ENCODE data around the gene SLC9C1.

The SLC9C1 gene

GRCh38 chr3:112114576-112115160 is 179.3 kb downstream of the SLC9C1 start:
- Histone ChIP-seq H3K27ac (no peak overlapping the region), H3K4me3 (ENCODE audit: low read depth in 1 of 2, low read length in 1 of 2) (no peak overlapping the region), H3K27me3 (no peaks in the 10 kb centered on the region), H3K9me3 (no peaks in the 10 kb centered on the region), H3K36me3 (no peaks in the 10 kb centered on the region), H3K4me1 (ENCODE audit: control insufficient read depth in 1 of 2, insufficient read depth in 1 of 2, low read depth in 1 of 2, low read length in 1 of 2) (no peaks in the 10 kb centered on the region)
- no peak for TF ChIP-seq CTCF (IDR thresholded peaks at IDR 0.05)

GRCh38 chr3:112111785-112112402 is 182.1 kb downstream of the SLC9C1 start:
- TF ChIP-seq CTCF (IDR thresholded peaks at IDR 0.05): peak; percentile 40
- Histone ChIP-seq H3K4me1 (ENCODE audit: control insufficient read depth in 1 of 2, insufficient read depth in 1 of 2, low read depth in 1 of 2, low read length in 1 of 2) (no peaks in the 10 kb centered on the region), H3K4me3 (ENCODE audit: low read depth in 1 of 2, low read length in 1 of 2) (no peak overlapping the region), H3K27me3 (peaks cover 16% of the 10 kb centered on the region), H3K36me3 (no peaks in the 10 kb centered on the region), H3K9me3 (no peaks in the 10 kb centered on the region), H3K27ac (no peak overlapping the region)

GRCh38 chr3:112109322-112109721 is 184.7 kb downstream of the SLC9C1 start:
- H3K4me1 ChIP-seq (ENCODE audit: control insufficient read depth in 1 of 2, insufficient read depth in 1 of 2, low read depth in 1 of 2, low read length in 1 of 2): no peaks in the 10 kb centered on the region
- peaks cover 28% of the 10 kb centered on the region for H3K27me3 ChIP-seq
- H3K27ac ChIP-seq: no peak overlapping the region
- no peaks in the 10 kb centered on the region for H3K9me3 ChIP-seq
- no peak for TF ChIP-seq CTCF (IDR thresholded peaks at IDR 0.05)
- H3K36me3 ChIP-seq: no peaks in the 10 kb centered on the region
- no peak overlapping the region for H3K4me3 ChIP-seq (ENCODE audit: low read depth in 1 of 2, low read length in 1 of 2)

- Histone ChIP-seq H3K36me3 (no peaks in the 10 kb centered on the region), H3K4me3 (ENCODE audit: low read depth in 1 of 2, low read length in 1 of 2) (no peak overlapping the region), H3K9me3 (no peaks in the 10 kb centered on the region), H3K27ac (no peak overlapping the region), H3K27me3 (peaks cover 28% of the 10 kb centered on the region), H3K4me1 (ENCODE audit: control insufficient read depth in 1 of 2, insufficient read depth in 1 of 2, low read depth in 1 of 2, low read length in 1 of 2) (no peaks in the 10 kb centered on the region)
- TF ChIP-seq CTCF (IDR thresholded peaks at IDR 0.05): no peak
These were observed 189.2 kb downstream of the SLC9C1 start for GRCh38 chr3:112104774-112105173.

- Histone ChIP-seq H3K9me3 (no peaks in the 10 kb centered on the region), H3K4me3 (ENCODE audit: low read depth in 1 of 2, low read length in 1 of 2) (no peak overlapping the region), H3K4me1 (ENCODE audit: control insufficient read depth in 1 of 2, insufficient read depth in 1 of 2, low read depth in 1 of 2, low read length in 1 of 2) (no peaks in the 10 kb centered on the region), H3K36me3 (no peaks in the 10 kb centered on the region), H3K27me3 (peaks cover 40% of the 10 kb centered on the region), H3K27ac (no peak overlapping the region)
- TF ChIP-seq CTCF (IDR thresholded peaks at IDR 0.05): no peak
These were observed 192.1 kb downstream of the SLC9C1 start for GRCh38 chr3:112101916-112102315.

Data from neutrophil (primary cell).